ENCODE measurements around the gene SPRY2.

SPRY2 gene, protein sequence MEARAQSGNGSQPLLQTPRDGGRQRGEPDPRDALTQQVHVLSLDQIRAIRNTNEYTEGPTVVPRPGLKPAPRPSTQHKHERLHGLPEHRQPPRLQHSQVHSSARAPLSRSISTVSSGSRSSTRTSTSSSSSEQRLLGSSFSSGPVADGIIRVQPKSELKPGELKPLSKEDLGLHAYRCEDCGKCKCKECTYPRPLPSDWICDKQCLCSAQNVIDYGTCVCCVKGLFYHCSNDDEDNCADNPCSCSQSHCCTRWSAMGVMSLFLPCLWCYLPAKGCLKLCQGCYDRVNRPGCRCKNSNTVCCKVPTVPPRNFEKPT

DNA sequence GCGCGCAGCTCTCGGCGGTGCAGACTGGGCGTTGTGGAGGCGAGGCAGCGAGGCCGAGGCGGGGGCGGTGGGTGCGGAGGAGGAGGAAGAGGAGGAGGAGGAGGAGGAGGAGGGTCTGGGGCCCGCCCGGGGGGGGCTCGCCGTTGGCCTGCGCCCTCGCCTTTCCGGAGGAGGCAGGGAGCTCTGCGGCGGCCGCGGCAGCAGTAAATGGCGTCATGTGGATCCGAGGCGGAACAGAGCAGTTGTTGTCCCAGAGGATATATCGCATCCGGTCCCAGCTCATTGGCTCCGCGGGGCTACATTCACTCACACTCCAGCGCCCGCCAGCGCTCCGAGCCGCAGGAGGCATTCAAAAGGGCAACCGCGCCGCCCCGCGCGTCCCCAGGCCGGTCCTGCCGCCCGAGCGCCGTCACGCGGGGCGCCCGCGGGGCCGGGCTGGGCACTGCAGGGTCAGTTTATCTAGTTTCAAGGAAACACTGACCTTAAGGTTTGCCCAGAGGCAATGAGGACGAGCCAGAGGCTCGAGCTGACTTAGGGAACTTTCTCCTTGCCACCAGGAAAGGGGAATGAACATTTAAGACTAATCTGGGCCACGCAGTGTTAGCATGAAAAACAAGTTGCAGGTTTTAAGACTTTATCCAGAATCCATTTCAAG lies at the start of gene SPRY2:
Gene SPRY2 (minus strand): TSS at position 26 of the 655 bp plus-strand sequence. CDS start 3,421 bp downstream, outside the sequence.
- DNase-seq (ENCODE audit: low read depth in 2 of 2), result no peak

DNA sequence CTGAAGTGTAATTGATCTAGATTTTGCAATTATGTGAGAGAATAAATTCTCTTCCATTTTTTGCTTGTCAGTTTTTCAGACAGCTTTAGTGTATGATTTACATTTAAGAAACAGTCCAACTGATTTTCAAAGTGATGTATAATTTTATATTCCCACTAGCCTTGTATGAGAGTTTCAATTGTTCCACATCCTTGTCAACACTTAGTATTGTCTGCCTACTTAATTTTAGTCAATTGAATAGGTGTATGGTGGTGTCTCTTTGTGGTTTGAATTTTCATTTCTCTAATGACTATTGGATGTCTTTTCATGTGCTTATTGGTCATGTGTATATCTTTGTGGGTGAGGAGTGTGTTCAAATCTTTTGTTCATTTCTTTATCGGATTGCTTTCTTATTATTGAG lies 49.4 kb upstream of the SPRY2 start:
- no peak for DNase-seq (ENCODE audit: low read depth in 2 of 2)

DNA sequence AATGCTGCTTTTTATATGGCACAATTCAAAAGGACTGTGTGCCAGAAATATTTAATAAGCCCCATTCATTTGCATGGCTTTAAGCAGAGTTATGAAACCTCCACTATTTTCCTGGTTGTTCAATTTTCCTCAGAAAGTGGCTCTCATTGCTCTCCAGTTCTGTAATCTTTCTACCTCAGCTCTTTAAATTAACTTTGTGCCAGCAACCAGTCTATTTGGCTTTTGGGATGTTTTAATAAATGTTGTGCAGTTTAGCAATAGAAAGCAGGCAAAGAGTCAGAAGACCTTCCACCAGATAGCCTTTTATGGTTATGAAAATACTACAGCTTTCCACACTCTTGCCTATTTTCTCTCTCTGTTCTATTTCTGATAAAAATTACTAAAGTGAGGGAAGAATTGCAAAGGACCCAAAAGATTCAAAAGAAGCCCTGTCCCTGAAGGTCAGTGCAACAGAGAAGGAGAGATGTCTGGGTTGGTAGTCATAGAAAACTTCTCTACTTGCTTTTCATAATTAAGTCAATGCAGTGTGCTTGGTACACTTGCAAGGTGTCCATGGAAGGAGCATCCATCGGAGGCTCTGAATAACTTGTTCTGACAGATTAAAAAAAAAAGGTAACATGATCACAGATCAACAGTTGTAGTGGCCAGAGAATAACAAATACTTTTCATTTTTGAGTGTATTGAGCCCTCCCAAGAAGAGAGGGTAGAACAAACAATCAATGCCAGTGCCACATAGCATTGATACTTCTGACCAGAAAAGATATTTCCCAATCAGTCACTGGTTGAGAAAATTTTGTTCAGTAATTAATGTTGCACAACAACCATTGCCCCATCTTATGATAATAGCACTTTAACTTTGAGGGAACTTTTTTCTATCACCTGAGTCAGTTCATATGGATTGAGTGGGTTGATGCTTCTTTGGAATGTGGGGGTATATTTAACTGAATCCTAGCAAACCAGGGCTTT lies 48.4 kb upstream of the SPRY2 start:
- no peak for DNase-seq (ENCODE audit: low read depth in 2 of 2)

DNA sequence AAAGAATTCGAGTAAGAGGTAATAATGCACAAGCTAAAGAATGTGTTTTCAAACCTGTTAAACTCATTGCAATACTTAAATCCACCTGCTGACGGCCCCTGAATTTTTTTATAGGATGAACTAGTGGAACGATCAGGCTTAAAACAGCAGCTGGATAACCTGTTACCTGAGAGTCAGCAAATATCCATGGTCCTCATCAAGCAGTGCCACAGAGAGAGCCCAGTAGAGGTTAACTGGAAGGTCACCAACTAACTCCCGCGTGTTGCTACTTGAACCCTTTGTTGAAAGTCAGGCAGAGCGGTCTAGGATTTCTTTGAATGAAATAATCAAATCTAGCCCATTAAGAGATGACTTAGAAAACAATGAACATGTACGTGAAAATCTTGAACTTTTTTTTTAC lies 47.6 kb upstream of the SPRY2 start:
- no peak for DNase-seq (ENCODE audit: low read depth in 2 of 2)

GRCh38 chr13:80386592-80386991 lies 45.7 kb upstream of the SPRY2 start:
- DNase-seq (ENCODE audit: low read depth in 2 of 2), result no peak

GRCh38 chr13:80386002-80386401 lies 45.1 kb upstream of the SPRY2 start:
- DNase-seq (ENCODE audit: low read depth in 2 of 2), result no peak

DNA sequence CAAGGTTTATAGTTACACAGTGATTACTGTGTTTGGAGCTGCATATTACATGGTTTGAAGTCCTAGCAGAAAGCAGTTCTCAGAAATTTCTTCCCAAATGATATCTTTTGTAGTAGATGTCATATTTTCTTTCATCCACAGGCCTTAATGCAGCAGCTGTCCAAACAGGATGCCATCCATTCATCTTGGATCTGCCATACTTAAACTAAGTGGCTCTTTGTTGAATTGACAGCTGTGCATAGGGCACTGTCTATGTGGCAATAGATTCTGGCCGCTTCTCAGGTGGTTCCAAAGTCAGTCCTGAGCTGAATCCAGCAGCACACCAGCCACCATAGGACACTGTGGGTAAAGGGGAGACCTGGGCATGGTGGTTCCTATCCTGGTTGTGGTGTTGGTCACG lies 41.6 kb upstream of the SPRY2 start:
- DNase-seq (ENCODE audit: low read depth in 2 of 2), result no peak

- DNase-seq (ENCODE audit: low read depth in 2 of 2), result no peak
These were observed 38.3 kb upstream of the SPRY2 start for GRCh38 chr13:80379245-80379644.

GRCh38 chr13:80376554-80376953 lies 35.6 kb upstream of the SPRY2 start:
- DNase-seq (ENCODE audit: low read depth in 2 of 2), result no peak

GRCh38 chr13:80374901-80375300 lies 34.0 kb upstream of the SPRY2 start:
- no peak for DNase-seq (ENCODE audit: low read depth in 2 of 2)

GRCh38 chr13:80374444-80374843 lies 33.5 kb upstream of the SPRY2 start:
- DNase-seq (ENCODE audit: low read depth in 2 of 2), result no peak

DNA sequence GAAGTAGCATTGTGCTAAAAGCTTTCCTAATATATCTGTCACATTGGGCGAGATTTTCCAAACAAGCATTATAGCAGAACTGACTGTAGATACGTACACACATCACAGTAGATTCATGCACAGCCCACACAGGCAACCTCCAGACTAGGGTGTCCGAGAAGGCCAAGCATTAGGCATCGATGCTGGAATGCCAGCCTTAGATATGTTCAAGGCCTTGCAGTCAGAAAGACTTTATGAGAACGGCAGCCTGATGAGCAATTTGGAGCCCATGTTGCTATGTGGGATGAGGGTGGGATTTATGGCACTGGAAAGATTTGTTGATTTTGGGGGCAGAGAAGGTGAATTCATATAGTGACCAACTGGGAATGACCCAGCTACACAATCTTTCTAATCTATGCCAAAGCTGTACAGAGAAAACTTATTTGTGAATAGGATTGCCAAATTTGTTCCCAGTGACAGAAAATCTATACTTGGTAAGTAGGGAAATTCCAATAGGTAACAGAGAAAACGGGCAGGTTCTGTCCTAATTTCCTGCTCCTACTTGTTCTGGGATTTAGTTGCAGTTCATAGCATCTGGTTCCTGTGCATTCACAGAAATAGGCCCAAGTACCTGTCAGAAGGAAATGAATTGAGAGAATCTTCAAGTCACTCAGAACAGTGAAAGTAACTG lies 31.0 kb upstream of the SPRY2 start:
- no peak for DNase-seq (ENCODE audit: low read depth in 2 of 2)

DNA sequence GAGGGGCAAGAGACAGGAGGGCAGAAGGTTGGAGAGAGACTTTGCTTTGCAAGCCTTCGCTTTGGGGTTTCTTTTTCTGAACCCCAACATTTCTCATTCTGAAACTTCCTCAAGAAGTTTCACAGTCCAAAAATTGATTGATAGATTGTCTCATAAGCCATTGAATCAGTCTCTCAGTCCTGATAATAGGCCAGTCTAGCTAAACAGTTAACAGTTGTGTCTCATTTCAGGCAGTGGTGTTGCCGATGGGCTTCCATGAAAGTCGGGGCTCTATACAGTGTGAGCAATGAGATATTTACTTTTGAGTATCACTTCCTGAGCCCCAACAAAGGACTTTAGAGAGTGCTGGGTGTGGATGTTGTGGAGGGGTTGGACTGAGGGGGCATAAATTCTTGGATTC lies 26.5 kb upstream of the SPRY2 start:
- no peak for DNase-seq (ENCODE audit: low read depth in 2 of 2)

DNA sequence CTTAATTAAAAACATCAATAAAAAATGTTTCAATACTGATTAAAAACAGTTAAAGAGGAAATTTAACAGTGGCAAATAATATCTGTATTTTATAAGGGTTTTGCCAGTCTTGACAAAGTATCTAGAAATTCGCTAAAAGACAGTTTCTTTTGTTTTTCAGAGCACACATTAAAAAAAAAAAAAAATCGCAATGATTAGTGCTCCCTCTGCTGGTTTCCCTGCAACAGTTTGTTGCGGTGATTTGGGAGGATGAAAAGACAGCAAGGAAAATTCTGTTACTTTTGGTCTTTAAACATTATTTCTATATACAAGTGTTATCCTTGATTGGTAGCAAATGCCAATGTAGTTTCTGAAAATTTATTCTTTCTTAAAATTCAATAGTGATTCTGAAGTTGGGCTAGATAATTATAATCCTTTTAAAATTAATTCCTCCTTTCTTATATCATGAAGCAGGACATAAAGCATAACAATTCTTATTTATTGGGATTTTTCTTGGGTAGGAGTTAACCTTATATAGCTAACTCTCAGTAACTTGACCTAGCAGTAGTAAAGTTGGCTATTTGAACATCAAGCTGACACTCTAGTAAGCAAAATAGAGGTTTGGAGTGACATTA lies 23.1 kb upstream of the SPRY2 start:
- no peak for DNase-seq (ENCODE audit: low read depth in 2 of 2)

GRCh38 chr13:80362481-80362880 lies 21.6 kb upstream of the SPRY2 start:
- DNase-seq (ENCODE audit: low read depth in 2 of 2), result no peak

DNA sequence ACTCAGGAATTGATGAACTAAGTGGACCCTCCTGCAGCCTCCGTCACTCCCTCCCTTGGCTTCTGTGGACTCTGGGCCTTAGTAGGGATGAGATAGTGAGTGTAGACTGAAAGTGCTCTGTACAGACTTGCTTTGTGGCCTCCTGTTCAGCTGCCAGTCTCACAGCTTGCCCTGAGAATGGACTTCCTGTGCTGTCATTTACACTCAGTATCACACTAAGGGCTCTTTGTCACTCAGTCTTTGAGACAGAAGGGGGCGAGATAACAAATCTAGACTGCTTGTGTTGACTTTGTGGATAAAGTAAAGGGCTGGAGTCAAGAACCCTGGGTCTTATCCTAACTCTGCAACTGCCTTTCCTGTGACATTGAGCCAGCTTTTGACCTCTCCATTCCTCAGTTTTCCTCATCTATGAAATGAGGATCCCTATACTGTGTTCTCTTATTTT lies 21.0 kb upstream of the SPRY2 start:
- no peak for DNase-seq (ENCODE audit: low read depth in 2 of 2)

- no peak for DNase-seq (ENCODE audit: low read depth in 2 of 2)
These were observed 20.4 kb upstream of the SPRY2 start for GRCh38 chr13:80361298-80361697.

DNA sequence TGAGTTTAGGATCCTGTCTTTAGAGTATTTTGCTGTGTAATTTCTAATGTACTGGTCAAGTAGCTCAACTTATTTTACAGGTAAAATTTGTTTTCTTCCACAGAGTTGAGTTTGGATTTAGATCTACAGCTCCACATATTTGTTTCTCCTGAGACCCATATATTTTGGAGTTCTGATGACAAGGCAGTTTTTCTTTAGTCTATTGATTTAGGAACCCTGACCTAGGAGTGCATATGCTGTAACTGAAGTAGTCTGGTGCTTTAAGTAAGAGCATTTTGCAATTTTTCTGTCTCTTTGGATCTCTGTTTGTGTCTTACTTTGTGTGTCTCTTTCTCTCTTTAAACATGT lies 19.5 kb upstream of the SPRY2 start:
- no peak for DNase-seq (ENCODE audit: low read depth in 2 of 2)

DNA sequence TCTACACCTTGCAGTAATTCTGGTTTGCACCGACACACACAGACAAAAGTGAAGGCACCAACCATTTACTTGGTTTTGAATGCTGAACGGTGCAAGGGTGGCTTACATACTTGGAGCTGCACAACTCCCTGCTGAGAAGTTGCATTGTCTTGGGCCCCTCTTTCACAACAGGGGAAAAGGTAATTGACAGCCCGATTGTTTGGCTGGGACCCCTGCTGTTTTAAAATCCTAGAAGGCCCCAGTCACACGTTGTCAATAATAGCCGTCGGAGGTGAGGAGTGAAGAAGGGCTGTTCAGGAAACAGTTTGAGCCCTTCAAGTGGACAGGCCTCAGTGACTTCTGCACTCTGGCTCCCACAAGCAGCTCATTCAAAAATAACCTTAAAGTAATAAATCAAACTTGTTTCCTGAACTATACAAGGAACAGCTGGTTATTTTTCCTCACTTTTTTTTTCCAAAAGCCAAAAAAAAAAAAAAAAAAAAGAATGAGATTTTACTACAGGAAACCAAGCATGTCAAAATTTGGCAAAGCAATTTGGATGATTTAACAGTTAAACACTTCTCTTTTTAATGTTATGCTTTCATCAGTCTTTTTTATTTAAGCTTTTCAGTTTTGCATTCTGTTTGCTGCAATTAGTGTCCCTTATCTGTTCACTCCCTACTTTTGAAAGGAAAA lies 19.0 kb upstream of the SPRY2 start:
- no peak for DNase-seq (ENCODE audit: low read depth in 2 of 2)

GRCh38 chr13:80359414-80359777 lies 18.5 kb upstream of the SPRY2 start:
- DNase-seq (ENCODE audit: low read depth in 2 of 2), result no peak

Measured in activated CD4-positive, alpha-beta T cell treated with anti-CD3 and anti-CD28 coated beads for 24 hours (primary cell).